Measurements from ENCODE around the gene SHISAL2A. TPM values are rescaled to one million over a fixed set of nuclear protein-coding genes. Genes with fewer than 3 reads are reported as not detected.

SHISAL2A gene
- total RNA-seq, 1 donor from 2014 or later = not detected

DNA sequence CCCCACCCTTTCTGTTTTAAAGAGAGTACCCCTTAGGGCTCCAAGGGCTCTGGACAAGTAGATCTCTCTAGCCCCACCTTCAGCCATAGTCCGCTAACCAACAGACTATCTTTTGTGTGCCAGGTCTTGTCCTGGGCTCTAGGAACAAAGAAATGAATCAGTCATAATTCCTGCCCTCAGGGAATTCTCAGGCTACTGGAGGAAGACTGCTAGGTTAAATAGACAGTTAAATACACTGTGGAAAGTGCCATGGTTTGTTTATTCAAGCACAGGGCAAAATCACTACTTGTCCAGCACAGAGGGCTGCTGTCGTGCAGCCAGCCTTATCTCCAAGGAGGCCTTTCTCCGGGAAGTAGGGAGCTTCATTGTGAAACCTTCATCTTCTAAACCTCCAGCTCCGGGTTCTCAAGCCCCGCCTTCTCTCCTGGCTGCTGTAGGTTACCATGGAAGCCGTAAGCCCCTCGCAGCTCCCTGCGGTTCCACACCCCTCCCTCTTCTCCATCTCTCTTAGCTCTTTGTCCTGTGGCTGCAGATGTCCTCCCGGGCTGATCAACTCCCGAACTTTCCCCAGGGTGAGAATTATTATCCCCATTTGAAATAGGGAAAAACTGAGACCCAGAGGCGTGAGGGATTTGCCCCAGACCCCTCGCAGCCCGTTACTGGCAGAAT lies 29.8 kb downstream of the SHISAL2A start:
- H3K4me3 ChIP-seq (ENCODE audit: low read depth, low read length) = no peak overlapping the region
- no peaks in the 10 kb centered on the region for H3K27me3 ChIP-seq (ENCODE audit: control insufficient read depth, insufficient read depth, low read length)
- no peaks in the 10 kb centered on the region for H3K36me3 ChIP-seq (ENCODE audit: control insufficient read depth, insufficient read depth, low read length)
- FAIRE-seq (no peak), DNase-seq (ENCODE audit: low read depth) (peak; percentile 98)
- TF ChIP-seq, protein P1, sequence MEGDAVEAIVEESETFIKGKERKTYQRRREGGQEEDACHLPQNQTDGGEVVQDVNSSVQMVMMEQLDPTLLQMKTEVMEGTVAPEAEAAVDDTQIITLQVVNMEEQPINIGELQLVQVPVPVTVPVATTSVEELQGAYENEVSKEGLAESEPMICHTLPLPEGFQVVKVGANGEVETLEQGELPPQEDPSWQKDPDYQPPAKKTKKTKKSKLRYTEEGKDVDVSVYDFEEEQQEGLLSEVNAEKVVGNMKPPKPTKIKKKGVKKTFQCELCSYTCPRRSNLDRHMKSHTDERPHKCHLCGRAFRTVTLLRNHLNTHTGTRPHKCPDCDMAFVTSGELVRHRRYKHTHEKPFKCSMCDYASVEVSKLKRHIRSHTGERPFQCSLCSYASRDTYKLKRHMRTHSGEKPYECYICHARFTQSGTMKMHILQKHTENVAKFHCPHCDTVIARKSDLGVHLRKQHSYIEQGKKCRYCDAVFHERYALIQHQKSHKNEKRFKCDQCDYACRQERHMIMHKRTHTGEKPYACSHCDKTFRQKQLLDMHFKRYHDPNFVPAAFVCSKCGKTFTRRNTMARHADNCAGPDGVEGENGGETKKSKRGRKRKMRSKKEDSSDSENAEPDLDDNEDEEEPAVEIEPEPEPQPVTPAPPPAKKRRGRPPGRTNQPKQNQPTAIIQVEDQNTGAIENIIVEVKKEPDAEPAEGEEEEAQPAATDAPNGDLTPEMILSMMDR (IDR thresholded peaks at IDR 0.05; ENCODE audit: insufficient read depth, low read length, severe bottlenecking) = no peak

DNA sequence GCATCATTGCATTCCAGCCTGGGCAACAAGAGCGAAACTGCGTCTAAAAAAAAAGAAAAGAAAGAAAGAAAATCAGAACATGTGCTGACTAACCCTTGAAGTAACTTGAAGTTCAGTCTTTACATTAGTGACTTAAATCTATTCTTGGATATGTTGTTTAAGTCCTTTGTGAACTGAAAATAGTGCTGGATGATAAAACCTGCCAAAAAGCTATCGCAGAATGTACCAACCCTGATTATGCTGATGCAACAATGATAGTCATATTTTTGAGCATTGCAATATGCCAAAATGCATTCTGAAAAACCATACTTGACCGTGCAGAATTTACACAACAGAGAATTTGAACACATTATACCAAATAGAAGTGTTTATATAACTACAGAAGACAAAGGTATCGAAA lies 30.7 kb downstream of the SHISAL2A start:
- DNase-seq (ENCODE audit: low read depth) (no peak), FAIRE-seq (no peak)
- Histone ChIP-seq H3K27me3 (ENCODE audit: control insufficient read depth, insufficient read depth, low read length) (no peaks in the 10 kb centered on the region), H3K36me3 (ENCODE audit: control insufficient read depth, insufficient read depth, low read length) (no peaks in the 10 kb centered on the region), H3K4me3 (ENCODE audit: low read depth, low read length) (no peak overlapping the region)
- TF ChIP-seq, protein P1 (IDR thresholded peaks at IDR 0.05; ENCODE audit: insufficient read depth, low read length, severe bottlenecking) = no peak

DNA sequence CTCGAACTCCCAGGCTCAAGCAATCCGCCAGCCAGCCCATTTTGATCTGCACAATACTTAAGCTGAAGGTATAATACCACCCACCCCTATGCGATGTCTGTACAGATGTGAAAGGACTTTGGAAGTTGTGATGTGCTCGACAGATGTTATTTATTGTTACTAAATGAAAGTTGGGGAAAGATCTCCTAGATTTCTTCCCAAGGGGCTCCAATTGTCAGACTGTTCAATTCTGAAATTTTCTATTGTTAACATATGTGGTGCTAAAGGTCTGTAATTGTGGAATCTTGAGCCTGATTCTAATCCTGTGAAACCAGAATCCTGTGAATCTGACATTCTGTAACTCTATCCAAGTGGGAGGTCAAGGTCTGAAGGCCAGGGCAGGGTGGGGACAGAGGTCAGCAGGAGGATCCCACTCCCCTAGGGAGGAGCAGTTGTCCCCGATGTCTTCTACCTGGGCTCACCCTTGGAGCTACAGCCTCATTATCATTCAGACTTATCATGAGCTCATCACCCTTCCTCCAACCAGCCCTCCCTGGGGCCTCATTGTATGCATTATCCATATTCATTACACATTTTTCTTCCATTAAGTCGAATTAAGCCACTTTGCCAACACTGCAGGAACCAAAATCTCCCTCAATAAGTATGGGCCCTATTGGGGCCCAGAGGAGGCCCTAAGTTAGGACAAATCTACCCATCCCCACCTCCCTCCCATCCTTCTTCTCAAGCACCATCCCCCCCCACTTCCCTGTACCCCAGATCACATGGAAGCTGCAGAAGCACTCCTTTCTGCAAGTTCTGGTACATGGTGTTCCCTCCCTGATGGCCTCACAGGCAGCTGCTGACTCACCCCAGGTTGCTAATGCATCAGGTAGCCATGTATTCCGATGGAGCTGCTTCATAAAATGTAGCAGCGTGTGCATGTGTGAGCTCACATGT lies 32.3 kb downstream of the SHISAL2A start:
- Histone ChIP-seq H3K27me3 (ENCODE audit: control insufficient read depth, insufficient read depth, low read length) (no peaks in the 10 kb centered on the region), H3K4me3 (ENCODE audit: low read depth, low read length) (no peak overlapping the region), H3K36me3 (ENCODE audit: control insufficient read depth, insufficient read depth, low read length) (no peaks in the 10 kb centered on the region)
- FAIRE-seq (peak; percentile 93), DNase-seq (ENCODE audit: low read depth) (peak; percentile 94)
- TF ChIP-seq, protein P1 (IDR thresholded peaks at IDR 0.05; ENCODE audit: insufficient read depth, low read length, severe bottlenecking) = no peak

DNA sequence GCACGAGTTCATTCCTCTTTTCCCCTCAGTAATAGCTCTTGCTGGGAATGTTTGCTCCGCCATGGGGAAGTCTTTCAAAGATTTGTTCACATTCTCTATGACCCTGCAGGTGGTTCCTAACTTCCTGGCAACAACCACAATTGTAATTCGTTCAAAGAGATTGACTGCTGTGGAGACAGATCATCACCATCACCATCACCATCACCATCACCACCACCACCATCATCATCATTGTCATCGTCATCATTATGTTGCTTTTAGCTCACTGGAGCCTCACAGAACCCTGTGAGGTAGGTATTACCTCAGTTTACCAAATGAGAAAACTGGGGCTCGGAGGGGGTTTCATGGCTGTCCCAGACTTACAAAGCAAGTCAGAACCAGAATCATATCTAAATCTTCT lies 34.3 kb downstream of the SHISAL2A start:
- DNase-seq (ENCODE audit: low read depth) (no peak), FAIRE-seq (peak; percentile 43)
- Histone ChIP-seq H3K27me3 (ENCODE audit: control insufficient read depth, insufficient read depth, low read length) (no peaks in the 10 kb centered on the region), H3K4me3 (ENCODE audit: low read depth, low read length) (no peak overlapping the region), H3K36me3 (ENCODE audit: control insufficient read depth, insufficient read depth, low read length) (no peaks in the 10 kb centered on the region)
- TF ChIP-seq, protein P1 (IDR thresholded peaks at IDR 0.05; ENCODE audit: insufficient read depth, low read length, severe bottlenecking) = no peak

DNA sequence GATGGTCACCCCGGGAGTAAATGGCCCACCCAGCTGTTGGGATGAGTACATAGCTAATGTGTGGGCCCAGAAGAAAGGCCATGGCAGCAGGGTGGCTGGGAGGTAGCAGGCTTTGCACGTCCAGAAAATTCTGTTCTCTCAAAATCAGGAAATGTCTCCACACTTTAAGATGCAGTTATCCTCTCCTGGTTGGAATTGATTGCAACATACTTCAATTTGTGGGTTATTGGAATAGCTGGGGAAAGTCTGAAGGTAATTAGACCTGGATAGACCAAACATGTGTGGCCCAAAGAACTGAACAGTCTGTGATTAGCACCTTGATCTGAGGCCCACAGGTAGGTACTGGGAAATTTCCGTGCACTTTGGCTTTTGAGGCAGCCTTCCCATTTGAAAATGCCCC lies 35.0 kb downstream of the SHISAL2A start:
- Histone ChIP-seq H3K27me3 (ENCODE audit: control insufficient read depth, insufficient read depth, low read length) (no peaks in the 10 kb centered on the region), H3K36me3 (ENCODE audit: control insufficient read depth, insufficient read depth, low read length) (no peaks in the 10 kb centered on the region), H3K4me3 (ENCODE audit: low read depth, low read length) (no peak overlapping the region)
- no peak for DNase-seq (ENCODE audit: low read depth)
- TF ChIP-seq, protein P1 (IDR thresholded peaks at IDR 0.05; ENCODE audit: insufficient read depth, low read length, severe bottlenecking) = no peak
- no peak for FAIRE-seq

All from bronchial epithelial cell (primary cell).